GM18870 (cell line): ENCODE measurements around the gene MAGI2.

Experiments
- ATAC-seq: cut with Tn5 transposase; IDR thresholded peaks from one replicate; pipeline ENCODE4 v1.9.1; 2021; ENCODE audit warnings: moderate library complexity; ENCODE audit not compliant: unreplicated experiment

The MAGI2 gene

DNA sequence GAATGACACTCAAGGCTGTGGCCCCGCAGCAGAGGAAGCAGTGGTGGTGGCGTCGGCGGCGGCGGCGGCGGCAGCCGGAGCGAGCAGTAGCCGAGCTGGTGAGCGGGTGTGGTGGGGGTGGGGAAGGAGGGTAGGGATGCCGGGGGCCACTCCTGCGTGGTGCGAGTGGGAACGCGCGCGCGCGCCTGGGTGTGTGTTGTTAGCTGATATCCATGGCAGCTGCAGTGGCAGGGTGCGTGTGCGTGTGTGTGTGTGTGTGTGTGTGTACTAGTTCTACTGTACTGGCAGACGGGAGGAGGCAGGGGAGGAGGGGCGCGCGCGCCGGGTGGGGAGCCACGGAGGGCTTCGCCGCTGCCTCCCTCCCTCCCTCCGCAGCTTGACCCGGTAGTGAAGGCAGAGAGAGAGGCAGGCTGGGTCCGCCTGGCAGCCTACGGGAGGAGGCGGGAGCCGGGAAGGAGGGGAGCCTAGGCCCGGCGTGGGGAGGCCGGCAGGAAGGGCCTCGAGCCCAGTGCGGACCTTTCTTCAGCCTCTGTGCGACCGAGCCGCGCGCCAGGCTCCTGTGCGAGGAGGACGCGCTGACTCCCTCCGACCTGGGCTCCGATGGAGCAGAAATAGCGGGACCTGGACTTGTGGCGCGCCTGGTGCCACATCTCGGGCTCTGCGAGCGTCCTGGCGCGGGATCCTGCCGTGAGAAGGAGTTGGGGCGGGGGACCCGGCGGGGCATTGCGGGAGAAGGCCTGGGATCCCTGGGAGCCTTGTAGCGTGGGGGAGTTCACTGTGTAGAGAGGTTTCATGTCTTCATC is at the start of gene MAGI2:
TSS of gene MAGI2 (minus strand) at position 110 of the 803 bp plus-strand sequence. CDS start 347 bp downstream, outside the sequence.
- no peak for ATAC-seq

DNA sequence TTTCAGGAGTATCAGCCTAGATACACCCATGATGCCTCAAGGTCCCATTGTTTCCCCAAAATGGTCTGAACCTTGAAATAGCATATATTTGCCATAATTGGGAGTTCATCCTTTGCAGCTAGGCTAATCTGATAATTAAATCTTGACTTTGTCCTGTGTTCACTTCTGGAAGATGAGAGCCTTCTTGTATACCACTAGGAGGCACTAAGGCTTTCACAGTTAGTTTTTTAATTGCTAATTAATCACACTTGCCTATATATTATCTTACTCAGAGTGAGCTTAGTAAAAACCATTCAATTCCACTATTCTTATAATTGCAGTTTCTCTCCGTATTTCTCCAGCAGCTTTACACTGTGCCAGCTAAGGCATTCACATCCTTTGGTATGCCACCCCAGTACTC is 48.7 kb upstream of the MAGI2 start:
- ATAC-seq, result no peak

- no peak for ATAC-seq
Measured at GRCh38 chr7:79500759-79501158, 47.3 kb upstream of the MAGI2 start.

DNA sequence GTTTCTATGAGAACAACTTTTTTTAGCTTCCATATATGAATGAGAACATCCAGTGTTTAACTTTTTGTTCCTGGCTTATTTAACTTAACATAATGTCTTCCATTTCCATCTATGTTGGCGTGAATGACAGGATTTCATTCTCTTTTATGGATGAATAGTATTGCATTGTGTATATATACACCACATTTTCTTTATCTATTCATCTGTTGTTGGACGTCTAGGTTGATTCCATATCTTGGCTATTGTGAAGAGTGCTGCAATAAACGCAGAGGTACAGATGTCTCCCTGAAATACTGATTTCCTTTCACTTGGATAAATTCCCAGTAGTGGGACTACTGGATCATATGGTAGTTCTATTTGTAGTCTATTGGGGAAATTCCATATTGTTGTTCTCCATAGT is 44.3 kb upstream of the MAGI2 start:
- no peak for ATAC-seq

DNA sequence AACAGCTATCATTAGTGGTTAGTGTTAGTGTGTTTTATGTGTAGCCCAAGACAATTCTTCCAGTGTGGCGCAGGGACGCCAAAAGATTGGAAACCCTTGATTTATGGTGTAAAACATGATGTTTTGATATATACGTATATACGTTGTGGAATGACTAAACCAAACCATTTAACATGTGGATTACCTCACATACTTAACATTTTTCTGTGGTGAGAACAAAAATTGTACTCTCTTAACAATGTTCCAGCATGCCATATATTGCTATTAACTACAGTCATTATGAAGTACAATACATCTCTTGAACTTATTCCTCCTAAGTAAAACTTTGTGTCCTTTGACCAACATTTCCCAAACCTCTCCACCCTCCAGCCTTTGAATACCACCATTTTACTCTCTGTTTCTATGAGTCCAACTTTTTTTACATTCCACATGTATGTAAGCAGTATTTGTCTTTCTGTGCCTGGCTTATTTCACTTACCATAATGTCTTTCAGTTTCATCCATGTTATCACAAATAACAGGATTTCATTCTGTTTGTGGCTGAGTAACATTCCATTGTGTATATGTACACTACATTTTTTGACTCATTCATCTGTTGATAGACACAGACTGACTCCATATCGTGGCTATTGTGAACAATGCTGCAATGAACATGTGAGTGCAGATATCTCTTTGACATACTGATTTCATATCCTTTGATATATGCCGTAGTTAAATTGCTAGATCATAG is 42.2 kb upstream of the MAGI2 start:
- ATAC-seq, result no peak

GRCh38 chr7:79494046-79494445 is 40.6 kb upstream of the MAGI2 start:
- ATAC-seq, result no peak

DNA sequence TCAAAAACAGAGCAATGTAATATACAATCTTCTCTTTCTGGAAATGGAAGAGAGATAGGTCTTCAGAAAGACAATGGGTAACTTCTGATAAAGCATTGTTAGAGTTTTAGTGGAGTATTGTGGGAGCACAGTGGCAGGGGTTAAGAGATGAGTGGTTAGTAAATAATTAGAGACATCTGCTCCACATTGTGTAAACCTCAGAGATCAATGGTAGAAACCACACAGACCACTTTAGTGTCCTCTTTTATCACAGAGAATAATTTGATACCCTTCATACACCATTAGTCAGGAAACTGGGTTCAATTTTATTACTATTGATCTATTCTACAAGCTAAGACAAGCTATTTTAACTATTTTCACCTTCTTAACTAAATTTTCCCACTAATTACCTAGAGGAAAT is 35.9 kb upstream of the MAGI2 start:
- no peak for ATAC-seq

- ATAC-seq, result no peak
Measured at GRCh38 chr7:79478386-79478785, 24.9 kb upstream of the MAGI2 start.

- ATAC-seq, result no peak
Measured at GRCh38 chr7:79475455-79475854, 22.0 kb upstream of the MAGI2 start.

DNA sequence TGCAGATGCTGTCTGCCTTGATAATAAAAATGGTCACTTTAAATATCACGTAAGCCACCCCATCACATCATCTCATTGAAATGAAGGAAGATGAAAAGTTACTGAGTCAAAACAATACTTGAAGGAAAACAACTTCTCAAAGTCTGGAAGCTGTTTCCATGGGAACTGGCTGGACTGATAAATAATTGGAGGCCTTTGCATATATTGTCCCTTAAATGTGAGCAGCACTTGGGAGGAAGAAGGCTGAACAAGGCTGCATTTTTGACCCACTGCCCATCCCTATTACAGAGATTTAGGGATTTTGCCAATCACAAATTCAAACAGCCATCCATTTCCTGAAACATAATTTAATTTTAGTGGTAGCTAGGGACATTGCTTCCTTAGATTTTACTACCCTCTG is 18.2 kb upstream of the MAGI2 start:
- no peak for ATAC-seq

- no peak for ATAC-seq
Measured at GRCh38 chr7:79471283-79471682, 17.8 kb upstream of the MAGI2 start.

- no peak for ATAC-seq
Measured at GRCh38 chr7:79465551-79465950, 12.1 kb upstream of the MAGI2 start.

DNA sequence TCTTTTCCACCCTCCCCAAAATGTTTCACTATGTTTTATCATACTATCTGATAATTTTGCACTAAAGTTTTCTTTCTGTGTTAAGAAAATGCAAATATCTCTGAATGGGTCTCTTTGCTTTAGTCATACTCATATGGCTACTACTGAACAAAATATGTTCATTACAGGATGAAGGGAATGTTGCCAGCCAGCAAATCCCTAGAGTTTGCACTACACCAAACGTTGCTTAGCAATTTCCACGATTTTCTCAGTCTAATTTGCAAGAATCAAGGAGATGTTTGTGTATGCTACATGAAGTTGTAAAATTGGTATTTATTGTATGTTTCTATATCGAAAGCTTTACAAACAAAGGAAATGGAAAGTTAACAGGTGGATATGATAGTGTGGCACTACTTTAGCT is 10.6 kb upstream of the MAGI2 start:
- ATAC-seq, result no peak

- ATAC-seq, result no peak
Measured at GRCh38 chr7:79462390-79462789, 8.9 kb upstream of the MAGI2 start.

DNA sequence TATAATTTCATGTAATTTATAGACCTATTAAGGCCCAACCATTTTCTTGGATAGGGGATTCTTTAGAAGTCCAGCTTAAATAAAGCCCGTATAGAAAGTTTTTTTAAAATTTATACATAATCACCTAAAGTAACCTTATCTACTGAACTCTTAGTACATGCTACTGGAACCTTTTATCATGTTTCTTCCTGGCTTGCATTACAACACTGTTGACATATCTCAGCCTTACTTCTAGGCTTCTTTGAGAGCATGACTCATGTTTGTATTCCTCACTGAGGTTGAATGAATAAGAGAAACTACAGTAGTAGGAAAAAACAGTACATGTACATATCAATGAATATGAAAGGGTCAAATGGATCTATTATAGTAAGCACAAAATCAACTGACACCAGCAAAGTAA is 8.2 kb upstream of the MAGI2 start:
- ATAC-seq, result no peak

DNA sequence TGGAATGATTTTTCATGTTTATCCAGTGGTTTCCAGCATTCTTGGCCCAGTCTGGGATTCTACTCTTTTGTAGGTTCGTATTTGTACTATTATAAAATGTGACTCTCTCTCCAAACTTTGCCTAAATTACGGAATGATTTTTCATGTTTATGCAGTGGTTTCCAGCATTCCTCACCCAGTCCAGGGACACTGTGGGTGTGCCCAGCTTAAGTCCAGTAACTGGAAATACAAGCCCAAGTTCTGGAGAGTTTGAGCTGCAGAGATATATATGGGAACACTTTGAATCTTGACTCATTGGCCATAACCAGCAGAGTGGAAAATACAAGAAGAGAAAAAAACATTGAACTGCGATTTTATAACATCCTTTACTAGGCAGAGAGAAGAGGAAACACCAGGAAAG is 5.9 kb upstream of the MAGI2 start:
- ATAC-seq, result no peak

- ATAC-seq, result no peak
Measured at GRCh38 chr7:79458796-79459195, 5.3 kb upstream of the MAGI2 start.

DNA sequence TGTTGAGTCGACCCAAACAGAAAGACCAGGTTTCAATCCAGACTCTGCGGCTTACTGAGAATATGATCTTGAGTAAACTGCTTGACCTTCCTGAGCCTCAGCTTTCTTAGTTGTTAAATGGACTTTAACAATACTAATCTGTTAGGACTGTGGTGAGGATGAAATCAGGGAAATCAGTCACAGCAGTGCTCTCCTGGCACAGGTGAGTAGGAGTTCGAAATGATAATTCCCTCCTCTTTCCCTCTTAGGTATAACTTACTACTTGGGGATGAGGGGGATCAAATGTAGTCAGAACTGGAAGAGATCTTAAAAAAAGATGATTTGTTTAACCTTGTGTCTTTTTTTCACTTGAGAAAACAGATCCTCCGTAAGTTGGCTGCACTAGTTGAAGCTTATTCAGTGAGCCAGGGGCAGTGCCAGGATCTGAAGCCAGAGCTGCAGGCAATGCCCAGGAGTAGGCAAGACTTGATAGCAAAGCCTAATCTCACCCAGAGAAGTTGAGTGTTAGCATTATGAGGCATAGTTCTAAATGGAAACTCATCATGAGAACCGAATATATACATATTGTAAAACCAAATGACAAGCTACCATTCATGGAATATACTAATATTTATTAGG is 1.8 kb upstream of the MAGI2 start:
- ATAC-seq, result no peak

DNA sequence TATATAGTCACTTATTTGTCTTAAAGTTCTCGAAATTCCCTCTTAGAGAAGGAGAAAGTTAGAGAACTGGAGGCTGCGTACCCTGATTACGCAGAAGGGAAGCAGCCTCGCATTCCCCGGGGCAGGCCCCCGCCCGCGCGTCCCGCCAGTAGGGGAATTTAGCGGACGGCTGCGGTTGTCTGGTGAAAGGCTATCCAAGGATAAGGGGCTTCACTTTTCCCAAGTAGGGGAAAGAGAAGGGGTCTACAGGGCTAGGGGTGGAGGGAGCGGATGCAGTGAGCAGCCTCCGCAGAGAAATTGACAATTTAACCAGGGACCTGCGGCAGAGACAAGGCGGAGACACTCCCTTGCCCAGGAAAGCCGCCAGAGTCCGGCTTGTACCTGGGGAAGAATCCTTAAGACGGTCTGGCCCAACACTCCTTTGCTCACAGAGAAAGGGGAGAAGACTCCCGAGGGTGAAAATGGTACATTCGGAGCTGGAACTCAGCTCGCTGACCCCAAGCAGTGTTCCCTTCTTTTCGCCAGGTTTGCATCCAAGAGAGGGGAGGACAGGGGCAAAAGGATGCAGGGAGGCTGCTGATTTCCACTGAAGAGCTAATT is 994 bp upstream of the MAGI2 start:
- no peak for ATAC-seq

DNA sequence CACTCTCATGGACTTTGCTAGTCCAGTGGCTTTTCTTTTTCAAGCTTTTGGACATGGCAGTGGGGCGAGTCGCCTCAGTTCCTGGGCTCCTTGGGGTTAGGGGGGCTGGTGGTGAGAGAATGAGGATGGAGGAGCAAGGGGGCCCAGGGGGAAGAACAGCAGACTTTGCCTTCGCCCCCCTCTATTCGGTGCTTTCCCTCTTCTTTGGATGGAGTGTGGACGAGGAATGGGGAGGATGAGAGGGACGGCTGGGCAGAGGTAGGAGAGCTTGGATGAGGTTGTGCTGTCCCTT is 255 bp downstream of the MAGI2 start:
- ATAC-seq, result no peak

DNA sequence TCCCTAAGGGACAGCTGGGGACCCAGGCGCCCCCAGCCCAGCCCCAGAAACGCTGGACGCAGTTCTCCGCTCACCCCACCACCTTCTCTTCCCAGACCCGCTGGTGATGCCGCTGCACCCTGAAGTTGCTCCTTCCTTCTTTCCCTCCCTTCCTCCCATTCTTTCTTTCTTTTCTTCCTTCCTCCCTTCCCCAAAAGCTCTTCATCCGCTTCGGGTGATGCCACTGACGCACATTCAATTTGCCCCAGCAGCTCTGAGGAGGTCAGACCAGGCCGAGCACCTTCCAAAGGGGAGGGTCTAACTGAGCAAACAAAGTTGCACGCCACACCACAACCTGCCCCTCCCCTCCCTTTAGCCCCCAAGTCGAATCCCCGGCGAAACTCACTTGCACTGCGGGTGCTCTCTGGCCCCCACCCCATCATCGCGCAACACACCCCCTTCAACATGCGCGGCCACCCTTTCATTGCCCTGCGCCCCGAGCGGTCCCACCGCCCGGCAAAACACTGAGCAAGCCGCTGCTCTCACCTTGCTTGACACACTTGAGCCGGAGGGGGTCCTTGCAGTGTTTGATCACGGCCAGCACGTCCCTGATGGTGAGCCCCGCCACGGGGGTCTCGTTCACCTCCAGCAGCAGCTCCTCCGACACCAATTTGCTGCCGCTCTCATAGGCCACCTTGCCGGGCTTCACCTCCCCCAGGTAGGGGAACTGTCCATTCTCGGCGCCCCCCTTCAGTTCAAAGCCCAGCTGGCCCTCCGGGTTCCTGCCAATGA is 787 bp downstream of the MAGI2 start:
- no peak for ATAC-seq
